HL-60 (cell line): ENCODE results near the gene C12orf54.
"Not testable (repeated sequence)": the region's sequence is repeated elsewhere in the genome, so short reads cannot be mapped to it uniquely, and the experiment has no call there.

ENCODE experiments used
- DNase-seq, 2 experiments: peaks; one replicate each; pipeline ENCODE4 v3.0.0-alpha.2; 2010 to 2020; ENCODE audit warnings: low read depth in 1 of 2, low spot score in 1 of 2
- H3K27ac ChIP-seq: fragments of 250-450 bp; sonication (Bioruptor Pico); replicated peaks from 2 replicates; pipeline ENCODE4 v1.5.1; 2020; ENCODE audit warnings: mild to moderate bottlenecking, moderate library complexity
- H3K27me3 ChIP-seq: fragments of 250-450 bp; sonication (Bioruptor Pico); 2 replicates; pipeline ENCODE4 v1.5.1; 2021; ENCODE audit warnings: mild to moderate bottlenecking, moderate library complexity; ENCODE audit not compliant: insufficient read depth, poor library complexity, severe bottlenecking
- H3K4me3 ChIP-seq: replicated peaks from 2 replicates; pipeline ENCODE4 v1.5.1; 2011; ENCODE audit warnings: mild to moderate bottlenecking, control low read depth, low read length; ENCODE audit not compliant: insufficient read depth
- CTCF ChIP-seq: IDR thresholded peaks from one replicate; pipeline ENCODE4 v1.5.1; 2011; ENCODE audit warnings: low read length, control low read depth, inconsistent platforms; ENCODE audit not compliant: insufficient read depth
- GABPA ChIP-seq: IDR thresholded peaks from 2 replicates; pipeline ENCODE4 v1.6.1; 2012; ENCODE audit warnings: low read depth
- POLR2AphosphoS5 ChIP-seq: IDR thresholded peaks from 2 replicates; pipeline ENCODE4 v1.6.1; 2012; ENCODE audit warnings: low read depth
- REST ChIP-seq: IDR thresholded peaks from 2 replicates; pipeline ENCODE4 v1.6.1; 2012; ENCODE audit warnings: low read depth; ENCODE audit not compliant: insufficient replicate concordance
- SPI1 ChIP-seq: IDR thresholded peaks from 2 replicates; pipeline ENCODE4 v1.6.1; 2012; ENCODE audit warnings: low read depth, mild to moderate bottlenecking, borderline replicate concordance

Gene C12orf54

GRCh38 chr12:48472259-48472658 is 10.0 kb upstream of the C12orf54 start, which contains the start of gene ANP32D:
Gene ANP32D (plus strand): TSS chr12:48472559. CDS start chr12:48472665, 106 bp downstream.
- TF ChIP-seq REST (no peak), GABPA (no peak), SPI1 (no peak), POLR2AphosphoS5 (no peak), CTCF (no peak)

GRCh38 chr12:48473061-48473460 is 9.2 kb upstream of the C12orf54 start:
- Histone ChIP-seq H3K27ac (no peak overlapping the region), H3K27me3 (no peaks in the 10 kb centered on the region), H3K4me3 (no peak overlapping the region)
- TF ChIP-seq SPI1 (no peak), POLR2AphosphoS5 (no peak), REST (no peak), GABPA (no peak), CTCF (no peak)
- no peak for DNase-seq

More at GRCh38 chr12:48472259-48472658, 10.0 kb upstream of the C12orf54 start, which contains the start of gene ANP32D:
- Histone ChIP-seq H3K4me3 (no peak within 1 kb of the TSS), H3K27me3 (no peaks in the 10 kb centered on the region), H3K27ac (no peak within 1 kb of the TSS)
- DNase-seq, result no peak

- H3K4me3 ChIP-seq, H3K27me3 ChIP-seq, DNase-seq, H3K27ac ChIP-seq: not testable (repeated sequence)
Measured at GRCh38 chr12:48474497-48474896, 7.8 kb upstream of the C12orf54 start.

GRCh38 chr12:48482930-48483329 is 632 bp downstream of the C12orf54 start:
- no peak overlapping the region for H3K4me3 ChIP-seq
- no peaks in the 10 kb centered on the region for H3K27me3 ChIP-seq
- DNase-seq, result no peak
- H3K27ac ChIP-seq, result no peak overlapping the region
- no peak for TF ChIP-seq SPI1
- no peak for TF ChIP-seq GABPA
- no peak for TF ChIP-seq CTCF
- TF ChIP-seq POLR2AphosphoS5, result no peak
- no peak for TF ChIP-seq REST
